OCI-M2 (cell line): ENCODE data around the gene PLCB1.

Source experiments
- DNase-seq: peaks from one replicate; lab custom pipeline; 2025; ENCODE audit not compliant: unreplicated experiment; lab: John Stamatoyannopoulos, UW

The PLCB1 gene

GRCh38 chr20:8242827-8243724 lies 111.0 kb downstream of the PLCB1 start:
- no peak for DNase-seq

- DNase-seq, result no peak
Observed at GRCh38 chr20:8244637-8245036, 112.6 kb downstream of the PLCB1 start.

- no peak for DNase-seq
Observed at GRCh38 chr20:8246153-8246552, 114.1 kb downstream of the PLCB1 start.

- DNase-seq, result no peak
Observed at GRCh38 chr20:8246716-8247115, 114.7 kb downstream of the PLCB1 start.

GRCh38 chr20:8248051-8248450 lies 116.0 kb downstream of the PLCB1 start:
- no peak for DNase-seq

GRCh38 chr20:8249634-8250033 lies 117.6 kb downstream of the PLCB1 start:
- DNase-seq, result no peak

GRCh38 chr20:8250539-8251200 lies 118.6 kb downstream of the PLCB1 start:
- no peak for DNase-seq

- no peak for DNase-seq
Observed at GRCh38 chr20:8251201-8251575, 119.1 kb downstream of the PLCB1 start.

GRCh38 chr20:8254911-8255582 lies 123.0 kb downstream of the PLCB1 start:
- DNase-seq, result no peak

- DNase-seq, result no peak
Observed at GRCh38 chr20:8255945-8256632, 124.0 kb downstream of the PLCB1 start.

- DNase-seq, result no peak
Observed at GRCh38 chr20:8260837-8261251, 128.8 kb downstream of the PLCB1 start.

GRCh38 chr20:8262721-8263120 lies 130.7 kb downstream of the PLCB1 start:
- no peak for DNase-seq

- no peak for DNase-seq
Observed at GRCh38 chr20:8265588-8265987, 133.5 kb downstream of the PLCB1 start.

GRCh38 chr20:8267009-8267408 lies 134.9 kb downstream of the PLCB1 start:
- DNase-seq, result no peak

GRCh38 chr20:8271727-8272126 lies 139.7 kb downstream of the PLCB1 start:
- DNase-seq, result no peak

- DNase-seq, result no peak
Observed at GRCh38 chr20:8272766-8273165, 140.7 kb downstream of the PLCB1 start.

GRCh38 chr20:8284902-8285301 lies 152.8 kb downstream of the PLCB1 start:
- no peak for DNase-seq

- no peak for DNase-seq
Observed at GRCh38 chr20:8287340-8287739, 155.3 kb downstream of the PLCB1 start.

GRCh38 chr20:8291200-8291599 lies 159.1 kb downstream of the PLCB1 start:
- DNase-seq, result no peak

- DNase-seq, result no peak
Observed at GRCh38 chr20:8291873-8292272, 159.8 kb downstream of the PLCB1 start.

- no peak for DNase-seq
Observed at GRCh38 chr20:8292793-8293192, 160.7 kb downstream of the PLCB1 start.
